Brain microvascular endothelial cell (primary cell): ENCODE measurements around the gene MYO10.

Experiments
- DNase-seq: peaks from one replicate; pipeline ENCODE4 v3.0.0-alpha.2; 2020
- H3K27ac ChIP-seq: fragments of 250-450 bp; sonication (Bioruptor Pico); 2 replicates; pipeline ENCODE4 v1.5.1; 2020; ENCODE audit warnings: mild to moderate bottlenecking, moderate library complexity
- H3K27me3 ChIP-seq: fragments of 250-450 bp; sonication (Bioruptor Pico); replicated peaks from 2 replicates; pipeline ENCODE4 v1.5.1; 2020; ENCODE audit warnings: mild to moderate bottlenecking
- H3K36me3 ChIP-seq: fragments of 250-450 bp; sonication (Bioruptor Pico); replicated peaks from 2 replicates; pipeline ENCODE4 v1.5.1; 2020; ENCODE audit warnings: mild to moderate bottlenecking
- H3K4me3 ChIP-seq: 2 replicates; pipeline ENCODE4 v1.5.1; 2011; ENCODE audit warnings: low read depth, mild to moderate bottlenecking, control low read depth, low read length, moderate library complexity
- in situ Hi-C: cut with HindIII; loops from 2 replicates; pipeline ENCODE4 v1.10.0; 2017; ENCODE audit warnings: low sequenced_read_pairs, low pct_ligation_motif_present
- TF ChIP-seq, protein P1 (sequence below): IDR thresholded peaks from 2 replicates; pipeline ENCODE4 v1.5.1; 2011; ENCODE audit warnings: low read depth, mild to moderate bottlenecking, moderate library complexity, low read length, control low read depth, inconsistent platforms; ENCODE audit errors: missing control alignments

Gene MYO10

DNA sequence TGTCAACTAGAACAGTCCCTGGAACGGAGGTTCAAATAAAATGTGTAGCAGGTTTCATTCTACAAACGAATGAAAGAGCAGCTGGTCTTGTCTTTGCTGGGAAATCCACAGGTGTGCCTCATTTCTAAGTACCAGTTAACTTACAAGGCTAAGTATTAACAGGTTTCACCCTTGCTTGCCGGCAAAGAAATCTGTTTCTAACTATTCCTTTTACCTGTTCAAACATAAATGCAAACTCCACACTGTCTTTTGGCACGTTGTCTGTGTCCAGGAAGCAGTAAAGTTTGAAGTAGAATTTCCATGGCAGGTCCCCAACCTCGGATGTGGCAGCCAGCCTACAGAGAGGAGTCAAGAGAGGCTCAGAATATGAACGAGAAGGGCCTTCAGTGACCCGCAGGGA is 264.9 kb downstream of the MYO10 start:
- no peak overlapping the region for H3K27ac ChIP-seq
- TF ChIP-seq, protein P1, sequence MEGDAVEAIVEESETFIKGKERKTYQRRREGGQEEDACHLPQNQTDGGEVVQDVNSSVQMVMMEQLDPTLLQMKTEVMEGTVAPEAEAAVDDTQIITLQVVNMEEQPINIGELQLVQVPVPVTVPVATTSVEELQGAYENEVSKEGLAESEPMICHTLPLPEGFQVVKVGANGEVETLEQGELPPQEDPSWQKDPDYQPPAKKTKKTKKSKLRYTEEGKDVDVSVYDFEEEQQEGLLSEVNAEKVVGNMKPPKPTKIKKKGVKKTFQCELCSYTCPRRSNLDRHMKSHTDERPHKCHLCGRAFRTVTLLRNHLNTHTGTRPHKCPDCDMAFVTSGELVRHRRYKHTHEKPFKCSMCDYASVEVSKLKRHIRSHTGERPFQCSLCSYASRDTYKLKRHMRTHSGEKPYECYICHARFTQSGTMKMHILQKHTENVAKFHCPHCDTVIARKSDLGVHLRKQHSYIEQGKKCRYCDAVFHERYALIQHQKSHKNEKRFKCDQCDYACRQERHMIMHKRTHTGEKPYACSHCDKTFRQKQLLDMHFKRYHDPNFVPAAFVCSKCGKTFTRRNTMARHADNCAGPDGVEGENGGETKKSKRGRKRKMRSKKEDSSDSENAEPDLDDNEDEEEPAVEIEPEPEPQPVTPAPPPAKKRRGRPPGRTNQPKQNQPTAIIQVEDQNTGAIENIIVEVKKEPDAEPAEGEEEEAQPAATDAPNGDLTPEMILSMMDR, result no peak
- H3K4me3 ChIP-seq, result no peak overlapping the region
- DNase-seq, result no peak
- in situ Hi-C loops, result no loop called here
- no peaks in the 10 kb centered on the region for H3K27me3 ChIP-seq
- peaks cover 84% of the 10 kb centered on the region for H3K36me3 ChIP-seq

DNA sequence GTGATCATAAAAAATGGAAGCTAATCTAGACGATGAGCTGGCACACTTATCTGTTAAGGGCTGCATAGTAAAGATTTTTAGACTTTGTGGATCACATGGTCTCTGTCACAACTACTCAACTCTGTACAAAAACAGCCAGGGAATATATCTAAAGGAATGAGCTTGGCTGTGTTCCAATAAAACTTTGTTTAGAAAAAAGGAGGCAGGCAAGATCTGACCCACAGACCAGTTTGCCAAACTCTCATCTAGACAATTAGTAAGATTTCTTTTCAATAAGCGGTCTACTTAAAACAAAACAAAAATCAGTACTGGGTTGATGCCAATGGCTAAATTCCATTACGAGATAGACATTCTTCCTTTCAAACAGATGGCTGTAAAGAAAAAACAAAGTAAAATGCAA is 266.3 kb downstream of the MYO10 start:
- in situ Hi-C loops, result no loop called here
- peak; percentile 72 for DNase-seq
- peak overlapping the region; percentile 3 for H3K27ac ChIP-seq
- H3K27me3 ChIP-seq, result no peaks in the 10 kb centered on the region
- no peak overlapping the region for H3K4me3 ChIP-seq
- TF ChIP-seq, protein P1, result no peak
- H3K36me3 ChIP-seq, result peaks cover 79% of the 10 kb centered on the region

DNA sequence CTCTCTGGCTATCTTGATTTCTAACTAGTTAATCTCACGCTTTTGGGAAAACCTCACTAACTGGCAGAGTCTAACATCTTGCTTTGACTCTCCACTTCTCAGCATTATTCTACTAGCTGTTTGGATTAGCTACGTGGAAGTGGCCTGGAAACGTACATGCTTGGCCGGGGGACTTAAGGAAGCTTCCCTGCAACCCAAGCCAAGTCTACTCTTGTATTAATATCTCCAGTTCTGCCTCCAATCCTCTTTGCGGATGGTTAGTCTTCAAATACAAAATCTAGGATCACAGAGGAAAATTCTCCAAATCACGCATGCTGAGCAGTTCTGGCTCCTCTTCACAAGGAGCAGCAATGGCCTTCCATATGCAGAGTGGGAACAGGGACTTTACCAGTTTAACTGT is 267.5 kb downstream of the MYO10 start:
- H3K36me3 ChIP-seq, result peaks cover 79% of the 10 kb centered on the region
- DNase-seq, result no peak
- H3K4me3 ChIP-seq, result no peak overlapping the region
- in situ Hi-C loops, result no loop called here
- TF ChIP-seq, protein P1, result no peak
- no peaks in the 10 kb centered on the region for H3K27me3 ChIP-seq
- no peak overlapping the region for H3K27ac ChIP-seq

DNA sequence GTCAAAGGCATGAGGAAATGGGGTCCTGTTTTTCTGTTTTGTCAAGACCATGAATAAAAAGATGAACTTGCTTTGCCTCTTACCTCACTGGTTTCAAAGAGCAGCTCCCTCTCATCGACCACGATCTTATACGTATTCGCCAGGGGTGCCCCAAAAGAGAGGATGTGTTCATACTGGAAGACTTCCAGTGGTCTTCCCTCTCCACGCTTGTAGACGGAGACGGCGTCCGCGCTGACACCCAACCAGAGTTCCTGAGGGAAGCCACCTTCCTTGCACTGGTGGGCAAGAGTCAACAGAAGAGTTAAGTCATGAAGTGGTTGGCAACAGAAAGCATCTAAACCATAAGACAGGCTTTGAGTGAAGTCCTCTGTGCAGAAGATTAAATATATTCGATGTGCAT is 267.9 kb downstream of the MYO10 start:
- Histone ChIP-seq H3K4me3 (no peak overlapping the region), H3K27me3 (no peaks in the 10 kb centered on the region), H3K36me3 (peaks cover 76% of the 10 kb centered on the region), H3K27ac (no peak overlapping the region)
- TF ChIP-seq, protein P1, result no peak
- in situ Hi-C loops, result no loop called here
- no peak for DNase-seq

DNA sequence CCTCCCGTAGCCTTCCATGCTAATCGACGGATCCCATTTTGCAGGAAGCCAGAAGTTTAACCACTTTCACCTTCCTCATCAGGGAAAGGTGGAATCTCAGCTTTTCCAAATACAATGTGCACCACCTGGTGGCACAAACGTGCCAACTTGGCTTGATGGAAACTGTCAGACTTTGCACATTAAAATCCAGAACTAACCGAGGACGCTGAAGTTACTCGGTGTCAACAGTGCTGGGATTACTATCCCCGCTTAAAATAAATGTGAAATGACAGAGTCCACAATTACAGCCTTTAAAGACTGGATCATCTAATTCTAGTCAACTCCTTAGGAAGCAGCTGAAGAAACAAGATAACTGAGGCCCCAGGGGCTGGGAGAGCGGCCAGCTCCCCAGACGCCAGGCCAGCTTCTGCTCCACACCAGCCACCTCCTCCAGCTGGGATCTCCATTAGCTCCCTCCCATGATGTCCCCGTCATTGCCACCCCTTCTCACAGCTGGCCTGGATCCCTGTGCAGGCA is 269.1 kb downstream of the MYO10 start:
- Histone ChIP-seq H3K4me3 (no peak overlapping the region), H3K36me3 (peaks cover 69% of the 10 kb centered on the region), H3K27ac (no peak overlapping the region), H3K27me3 (no peaks in the 10 kb centered on the region)
- in situ Hi-C loops, result no loop called here
- TF ChIP-seq, protein P1, result peak; percentile 60
- DNase-seq, result no peak
